Skin epidermis (tissue), 12 donors: ENCODE data around the gene CNNM1.

Experiments
- H3K27ac ChIP-seq, 21 experiments: fragments of 200-600 bp; sonication (generic) in 11 of 21; one replicate each; pipeline ENCODE4 v1.5.0; 2020; ENCODE audit warnings: mild to moderate bottlenecking in 3 of 21, inconsistent platforms in 2 of 21, moderate library complexity in 2 of 21
- H3K4me3 ChIP-seq, 7 experiments: fragments of 200-600 bp; sonication (generic) in 2 of 7; one replicate each; pipeline ENCODE4 v1.5.0; 2020; ENCODE audit warnings: inconsistent platforms in 2 of 7, mild to moderate bottlenecking in 2 of 7, moderate library complexity in 1 of 7

Gene CNNM1

DNA sequence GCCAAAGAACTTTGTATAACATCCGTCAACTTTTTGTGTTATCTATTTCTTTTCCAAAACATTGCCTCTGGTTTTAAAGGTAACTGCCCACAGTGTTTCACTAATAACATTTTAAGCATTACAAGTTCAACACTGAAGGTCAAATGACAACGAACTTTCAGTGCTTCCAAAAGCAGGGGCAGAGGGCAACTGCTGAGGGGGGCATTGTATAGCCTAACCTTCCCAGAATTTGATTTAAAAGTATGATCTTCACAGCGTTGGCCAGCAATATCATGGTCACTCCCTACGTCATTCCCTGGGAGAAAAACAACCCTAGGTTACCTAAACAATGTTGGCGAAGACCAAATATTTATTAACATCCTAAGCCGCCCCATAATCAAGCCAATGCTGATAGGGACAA is 103.7 kb downstream of the CNNM1 start:
- Histone ChIP-seq H3K4me3 (no peak overlapping the region), H3K27ac (no peak overlapping the region)

DNA sequence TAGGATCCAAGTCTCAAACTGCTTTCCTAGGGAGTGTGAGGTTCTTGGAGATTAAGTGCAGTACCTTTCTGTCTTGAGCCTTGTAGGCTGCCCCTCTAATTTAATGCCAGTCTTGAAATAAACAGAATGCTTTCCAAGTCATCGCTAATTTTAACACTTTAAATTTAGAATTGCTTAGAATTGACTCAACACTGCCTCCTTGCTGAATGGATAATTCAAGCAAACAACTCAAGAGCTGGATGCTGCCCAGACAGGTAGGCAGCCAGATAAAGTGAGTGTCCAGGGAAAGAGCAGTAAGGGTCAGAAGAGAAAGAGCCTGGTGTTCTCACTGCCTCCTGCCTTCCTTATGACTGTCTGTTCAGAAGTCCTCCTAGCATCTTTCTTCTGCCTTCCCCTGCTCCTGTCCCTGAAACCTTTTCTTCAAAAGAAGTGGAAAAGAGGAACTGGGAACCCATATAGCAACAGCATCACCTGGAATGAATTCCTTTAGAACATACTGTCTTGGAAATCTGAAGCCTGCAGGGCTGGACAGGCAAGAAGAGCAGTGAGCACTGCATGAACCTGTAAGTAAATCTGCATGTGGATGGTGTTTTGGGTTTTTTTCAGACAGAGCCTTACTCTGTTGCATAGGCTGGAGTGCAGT is 104.3 kb downstream of the CNNM1 start:
- H3K4me3 ChIP-seq, result no peak overlapping the region
- H3K27ac ChIP-seq, result no peak overlapping the region

DNA sequence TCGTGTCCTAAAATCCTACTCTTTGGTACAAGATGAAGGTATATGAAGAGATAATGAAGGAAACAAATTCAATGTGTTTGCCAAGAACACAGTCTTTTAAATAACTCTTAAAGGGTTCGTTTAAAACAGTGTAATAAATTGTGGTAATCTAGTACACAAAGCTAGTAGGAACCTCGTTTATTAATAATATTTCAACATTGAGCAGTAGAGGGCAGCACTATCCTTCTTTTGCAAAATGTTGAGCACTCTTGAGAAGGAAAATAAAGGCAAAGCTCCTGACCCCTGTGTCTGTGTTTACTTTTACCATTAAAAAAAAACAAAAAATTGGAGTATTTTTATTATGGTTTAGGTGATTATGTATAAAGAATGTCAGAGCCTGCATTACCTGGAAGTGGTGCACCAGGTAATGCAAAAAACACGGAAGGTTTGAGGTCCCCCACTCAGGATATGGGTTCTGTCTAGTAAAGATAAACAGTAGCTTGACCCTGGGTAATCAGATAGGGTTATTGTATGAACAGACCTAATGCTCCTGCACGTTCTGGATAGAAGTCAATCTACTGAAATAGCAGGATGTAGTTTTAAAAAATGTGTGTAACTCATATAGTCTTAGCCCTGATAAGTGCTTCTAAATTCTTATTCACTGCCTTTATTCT is 107.0 kb downstream of the CNNM1 start:
- no peak overlapping the region for H3K27ac ChIP-seq

DNA sequence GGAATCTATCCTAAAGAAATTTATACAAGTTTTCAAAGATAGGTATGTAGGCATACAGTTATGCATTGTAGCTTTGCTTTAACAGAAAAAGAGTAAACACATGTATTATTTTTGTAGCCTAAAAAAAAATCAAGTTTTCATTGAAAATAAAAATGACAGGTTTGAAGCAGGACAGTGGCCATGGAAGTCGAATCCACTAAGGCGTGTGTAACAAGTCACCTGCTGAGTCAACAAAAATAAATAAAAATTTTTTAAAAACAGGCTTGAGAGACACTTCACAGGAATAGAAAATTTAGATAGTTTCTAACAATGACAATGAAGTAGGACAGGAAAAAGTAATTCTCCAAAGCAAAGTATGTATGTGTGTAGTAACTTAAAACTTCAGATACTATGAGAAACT is 109.7 kb downstream of the CNNM1 start:
- no peak overlapping the region for H3K4me3 ChIP-seq
- H3K27ac ChIP-seq, result no peak overlapping the region

More for the DNA sequence above, 107.0 kb downstream of the CNNM1 start:
- no peak overlapping the region for H3K4me3 ChIP-seq

DNA sequence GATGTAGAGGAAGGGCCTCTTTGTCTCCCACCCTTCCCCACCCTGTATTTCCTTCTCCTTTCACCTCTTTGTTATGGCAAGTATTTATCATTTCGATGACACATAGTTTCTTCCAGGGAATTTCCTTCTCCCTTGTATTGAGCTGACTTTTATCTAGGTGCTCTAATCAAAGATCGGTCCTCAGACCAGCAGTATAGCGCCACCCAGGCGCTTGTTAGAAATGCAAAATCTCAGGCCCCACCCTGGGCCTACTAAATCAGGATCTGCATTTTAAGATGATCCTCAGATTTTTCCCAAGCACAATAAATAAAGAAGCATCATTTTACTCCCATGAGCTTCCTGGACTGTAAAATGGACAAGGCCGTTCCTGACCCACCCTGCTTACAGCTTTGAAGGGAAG is 113.2 kb downstream of the CNNM1 start:
- Histone ChIP-seq H3K4me3 (no peak overlapping the region), H3K27ac (no peak overlapping the region)

DNA sequence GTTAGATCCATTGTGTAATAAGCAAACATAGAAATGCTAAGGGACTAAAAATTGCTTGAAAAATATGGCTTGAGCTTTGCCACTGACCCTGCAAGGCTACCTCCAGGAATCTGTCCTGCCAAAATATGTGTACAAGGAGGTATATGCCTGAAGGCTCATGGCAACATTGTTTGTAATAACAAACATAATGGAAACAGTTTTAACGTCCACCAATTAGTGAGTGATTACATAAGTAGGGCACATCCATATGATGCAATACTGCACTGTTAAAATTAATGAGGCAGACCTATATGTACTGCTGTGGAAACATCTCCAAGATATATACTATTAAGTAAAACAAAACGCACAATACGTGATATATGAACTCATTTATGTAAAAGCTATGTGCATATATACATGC is 114.3 kb downstream of the CNNM1 start:
- Histone ChIP-seq H3K27ac (no peak overlapping the region), H3K4me3 (no peak overlapping the region)
